HG02840 (cell line): Measurements from ENCODE around the gene ENHO.

Experiments used
- ATAC-seq: cut with Tn5 transposase; IDR thresholded peaks from one replicate; pipeline ENCODE4 v1.9.1; 2021; ENCODE audit warnings: mild to moderate bottlenecking, moderate library complexity, moderate number of reproducible peaks; ENCODE audit not compliant: unreplicated experiment, low FRiP score

The ENHO gene

DNA sequence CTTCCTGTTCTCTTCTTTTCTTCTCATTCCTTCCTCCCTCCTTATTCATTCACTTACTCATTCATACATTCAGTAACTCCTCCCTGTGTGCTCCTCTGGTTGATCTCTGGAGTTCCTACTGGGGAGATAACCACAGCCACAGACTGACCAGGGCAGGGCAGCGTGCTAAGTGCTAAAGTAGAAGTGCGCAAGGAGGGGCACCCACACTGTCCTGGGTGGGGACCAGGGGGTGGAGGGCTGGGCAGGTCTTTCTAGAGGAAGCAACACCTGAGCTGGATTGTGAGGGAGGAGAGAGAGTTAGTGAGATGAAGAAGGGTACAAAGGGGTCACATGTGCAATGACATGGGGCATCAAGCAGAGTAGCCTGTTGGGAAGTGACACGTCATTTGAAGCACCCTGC is 13.8 kb downstream of the ENHO start:
- ATAC-seq, result no peak

GRCh38 chr9:34508463-34508862 is 14.3 kb downstream of the ENHO start:
- no peak for ATAC-seq

GRCh38 chr9:34507966-34508365 is 14.8 kb downstream of the ENHO start:
- no peak for ATAC-seq

- ATAC-seq, result no peak
Measured at GRCh38 chr9:34507556-34507955, 15.2 kb downstream of the ENHO start.

- no peak for ATAC-seq
Measured at GRCh38 chr9:34506623-34507022, 16.2 kb downstream of the ENHO start.

DNA sequence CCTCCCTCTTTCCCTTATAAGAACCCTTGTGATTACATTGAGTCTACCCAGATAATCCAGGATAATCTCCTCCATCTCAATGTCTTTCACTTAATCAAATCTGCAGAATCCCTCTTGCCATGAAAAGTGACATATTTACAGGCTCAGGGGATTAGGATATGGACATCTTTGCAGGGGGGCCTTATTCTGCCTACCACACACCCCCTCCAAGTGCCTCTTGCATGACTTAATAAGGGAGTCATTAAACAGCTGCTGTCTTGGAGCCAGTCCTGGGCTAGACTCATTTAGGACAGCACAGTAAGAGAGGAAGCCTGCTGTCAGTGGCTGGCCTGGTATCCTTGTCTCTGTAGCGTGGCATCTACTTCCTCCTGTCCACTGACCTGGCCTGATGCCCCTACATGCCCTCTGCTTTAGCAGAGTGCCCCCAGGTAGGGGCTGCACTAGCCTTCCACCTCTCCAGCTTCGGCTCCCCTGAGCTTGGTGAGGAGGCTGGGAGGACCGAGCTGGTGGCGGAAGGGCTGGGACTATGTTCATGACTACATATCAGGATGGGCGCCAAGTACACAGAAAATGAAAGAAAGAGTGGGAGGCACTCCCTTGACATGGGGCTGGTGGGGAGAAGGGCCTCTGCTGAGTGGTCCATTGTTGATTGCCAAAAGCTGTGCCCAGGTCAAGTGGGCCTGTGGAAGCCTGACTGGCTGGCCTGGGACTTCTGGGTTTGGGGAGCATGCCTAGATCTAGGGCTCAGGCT is 17.2 kb downstream of the ENHO start:
- ATAC-seq, result no peak

DNA sequence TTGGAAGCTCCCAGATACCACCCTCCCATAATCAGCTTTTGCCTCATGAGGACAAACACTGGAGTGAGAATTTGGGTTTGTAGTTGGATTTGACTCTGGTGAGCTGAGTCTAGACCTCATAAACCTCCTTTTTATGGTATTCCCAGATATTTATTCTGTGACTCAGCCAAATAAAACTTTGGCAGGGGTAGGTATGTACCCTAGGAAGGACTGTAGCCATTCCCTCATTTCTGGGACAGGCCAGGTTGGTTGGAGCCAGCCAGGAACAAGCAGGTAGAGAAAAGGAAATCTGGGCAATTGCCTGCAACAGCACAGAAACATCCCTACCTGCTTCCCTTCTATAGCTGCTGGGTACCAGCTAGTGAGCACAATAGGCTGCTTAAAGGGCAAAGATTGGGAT is 19.4 kb downstream of the ENHO start:
- ATAC-seq, result no peak

DNA sequence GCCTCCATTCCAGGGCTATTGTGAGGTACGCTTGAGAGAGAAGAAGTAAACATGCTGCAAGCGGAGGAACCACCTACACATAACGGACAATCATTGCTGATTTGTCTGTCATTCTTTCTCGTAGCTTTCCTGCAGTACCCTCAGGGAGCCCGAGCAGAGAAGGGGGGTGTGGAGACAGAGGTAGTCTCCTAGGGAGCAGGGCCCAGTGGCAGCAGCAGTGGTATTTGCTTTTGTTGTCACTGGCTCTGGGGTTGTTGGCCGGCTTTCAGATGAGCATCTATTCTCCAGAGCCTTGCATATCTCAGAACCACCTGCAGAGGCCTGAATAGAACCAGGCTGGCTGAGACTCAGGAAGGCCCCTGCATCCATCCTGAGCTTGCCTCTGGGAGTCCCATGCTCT is 19.9 kb downstream of the ENHO start:
- ATAC-seq, result no peak

DNA sequence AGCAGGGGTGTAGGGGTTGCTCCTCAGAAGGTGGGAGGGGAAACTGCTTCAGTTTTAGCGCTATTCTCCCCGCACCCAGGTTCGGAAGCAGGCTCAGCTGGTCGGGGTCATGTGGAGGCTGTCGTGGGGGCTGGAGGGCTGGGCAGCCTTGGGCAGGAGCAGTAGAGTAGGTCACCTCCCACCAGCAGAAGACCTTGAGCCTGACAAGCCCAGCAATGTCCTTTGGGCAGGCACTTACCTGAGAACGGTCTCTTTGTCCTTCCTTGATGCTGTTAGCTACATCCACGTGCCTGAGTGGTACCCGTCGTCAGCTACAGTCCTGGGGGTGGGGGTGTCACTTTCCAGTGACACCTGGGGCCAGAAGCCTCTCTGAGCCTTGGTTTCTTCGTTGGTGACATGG is 20.3 kb downstream of the ENHO start:
- no peak for ATAC-seq

DNA sequence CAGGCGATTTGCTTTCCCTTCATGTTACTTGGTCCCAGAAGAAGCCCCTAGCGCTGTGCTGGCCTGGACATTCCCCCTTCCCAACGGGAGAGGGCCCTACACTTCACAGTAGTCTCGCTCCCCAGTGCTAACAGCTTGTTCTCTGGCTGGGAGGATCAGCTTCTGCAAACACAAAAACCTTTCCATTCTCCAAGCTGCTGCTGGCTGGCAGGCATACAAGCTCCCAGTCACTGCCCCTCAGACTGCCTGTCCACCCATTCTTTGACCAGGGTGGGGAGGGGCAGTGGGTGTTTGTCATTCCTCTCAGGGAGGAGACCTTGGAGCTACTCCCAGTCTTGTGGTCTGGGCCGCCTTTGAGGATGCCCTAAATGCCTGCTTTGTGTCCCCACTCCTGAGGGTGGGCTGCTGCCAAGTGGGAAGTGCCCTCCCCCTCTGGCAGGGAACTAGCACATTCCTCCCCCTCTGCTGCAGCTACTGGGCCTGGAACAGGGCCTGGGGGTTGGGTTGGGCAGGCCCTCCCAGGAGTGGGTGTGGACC is 20.8 kb downstream of the ENHO start:
- no peak for ATAC-seq

DNA sequence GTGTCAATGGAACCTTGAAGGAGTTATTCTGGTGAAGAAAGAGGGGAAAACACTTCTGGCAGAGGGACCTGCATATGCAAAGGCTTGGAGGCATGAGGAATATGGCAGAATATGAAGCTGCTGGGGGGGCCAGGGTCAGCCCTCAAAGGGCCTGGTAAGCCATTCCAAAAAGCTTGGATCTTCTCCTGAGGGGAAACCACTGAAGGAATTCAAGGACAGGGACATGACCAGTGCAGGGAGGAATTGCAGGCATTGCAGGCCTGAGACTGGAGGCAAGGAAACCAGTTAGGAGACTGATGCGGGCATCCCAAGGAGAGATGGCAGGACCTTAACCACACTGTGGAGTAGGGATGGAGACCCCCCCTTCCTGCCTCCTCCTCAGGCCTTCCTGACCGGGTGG is 21.4 kb downstream of the ENHO start:
- no peak for ATAC-seq

DNA sequence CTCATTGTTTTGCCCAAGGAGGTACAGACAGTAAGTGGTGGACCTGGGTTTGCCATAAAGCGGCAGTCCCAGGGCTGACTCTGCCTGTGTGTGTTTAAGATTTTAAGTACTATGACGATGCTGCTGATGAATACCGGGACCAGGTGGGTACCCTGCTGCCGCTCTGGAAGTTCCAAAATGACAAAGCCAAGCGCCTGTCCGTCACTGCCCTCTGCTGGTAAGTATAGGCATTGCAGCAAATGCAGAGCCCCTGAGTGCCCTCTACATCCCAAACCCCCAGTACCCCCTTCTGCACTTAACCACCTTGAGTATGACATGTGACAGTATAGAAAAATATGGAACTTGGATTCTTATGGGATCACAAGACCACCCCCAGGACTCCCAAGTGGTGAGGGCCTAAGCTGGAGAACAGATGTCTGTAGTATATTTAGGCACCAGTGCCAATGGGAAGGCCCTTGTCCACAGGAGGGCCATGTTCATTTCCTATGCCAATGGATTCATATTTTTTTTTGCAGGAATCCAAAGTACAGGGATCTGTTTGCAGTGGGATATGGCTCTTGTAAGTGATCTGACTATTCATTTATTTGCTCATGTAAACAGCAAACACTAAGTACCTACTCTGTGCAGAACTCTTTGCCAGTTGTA is 22.0 kb downstream of the ENHO start:
- ATAC-seq, result no peak

DNA sequence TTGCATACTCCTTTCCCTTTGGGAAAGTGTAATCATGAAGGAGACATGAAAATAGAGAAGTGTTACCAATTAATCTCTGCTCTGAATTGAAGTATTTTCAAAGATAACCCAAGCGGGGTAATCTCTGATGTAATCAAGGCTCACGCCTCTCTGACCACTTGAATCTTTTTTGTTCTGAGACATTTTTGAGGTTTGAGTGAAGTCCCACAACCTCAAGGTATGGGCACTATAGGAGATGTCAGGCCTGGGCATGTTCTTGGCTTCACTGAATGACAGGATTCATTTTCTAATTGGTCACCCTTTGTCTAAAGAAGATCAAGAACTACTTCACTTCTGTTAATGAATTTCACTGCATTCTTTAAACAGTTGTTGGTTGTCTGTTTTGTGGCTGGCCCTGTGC is 23.7 kb downstream of the ENHO start:
- no peak for ATAC-seq

GRCh38 chr9:34498553-34498952 is 24.2 kb downstream of the ENHO start:
- no peak for ATAC-seq

GRCh38 chr9:34496149-34496712 is 26.6 kb downstream of the ENHO start:
- no peak for ATAC-seq

- ATAC-seq, result no peak
Measured at GRCh38 chr9:34493972-34494535, 28.7 kb downstream of the ENHO start.

DNA sequence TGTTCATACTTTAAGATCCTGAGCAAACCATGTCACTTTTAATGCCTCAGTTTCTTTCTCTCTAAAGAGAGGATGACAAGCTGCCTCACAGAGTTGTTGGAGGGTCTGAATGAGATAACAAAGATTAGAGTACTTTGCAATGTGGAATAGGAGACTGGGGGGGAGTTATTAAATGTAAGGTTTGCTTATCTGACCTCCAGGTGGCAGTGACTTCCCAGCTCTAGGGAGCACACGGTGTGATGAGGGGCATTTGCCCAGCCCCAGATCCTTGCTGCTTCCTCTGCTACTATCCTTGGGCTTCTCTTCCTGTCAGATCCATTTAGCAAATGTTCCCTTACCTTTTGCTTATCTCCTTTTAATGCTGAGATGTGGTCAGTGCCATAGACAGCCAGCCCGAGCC is 30.7 kb downstream of the ENHO start:
- no peak for ATAC-seq

DNA sequence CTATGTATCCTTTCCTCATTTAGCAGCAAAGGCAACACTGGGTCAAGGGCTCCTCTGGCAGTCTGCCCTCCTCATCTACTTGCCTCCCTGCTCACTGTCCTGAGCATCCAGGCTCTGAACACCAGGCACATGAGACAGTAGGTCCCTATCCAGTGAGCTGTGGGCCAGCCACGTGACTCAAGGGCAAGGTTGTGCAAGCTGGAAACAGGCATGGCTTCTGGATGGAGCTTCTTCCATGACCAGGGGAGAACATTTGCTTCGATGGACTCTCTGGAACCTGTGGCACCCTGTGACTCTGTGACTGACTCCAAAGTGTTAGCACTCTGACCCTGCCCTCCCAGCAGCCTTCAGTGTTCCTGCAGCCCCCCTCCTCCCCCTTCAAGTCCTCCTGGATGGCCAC is 31.2 kb downstream of the ENHO start:
- ATAC-seq, result no peak

DNA sequence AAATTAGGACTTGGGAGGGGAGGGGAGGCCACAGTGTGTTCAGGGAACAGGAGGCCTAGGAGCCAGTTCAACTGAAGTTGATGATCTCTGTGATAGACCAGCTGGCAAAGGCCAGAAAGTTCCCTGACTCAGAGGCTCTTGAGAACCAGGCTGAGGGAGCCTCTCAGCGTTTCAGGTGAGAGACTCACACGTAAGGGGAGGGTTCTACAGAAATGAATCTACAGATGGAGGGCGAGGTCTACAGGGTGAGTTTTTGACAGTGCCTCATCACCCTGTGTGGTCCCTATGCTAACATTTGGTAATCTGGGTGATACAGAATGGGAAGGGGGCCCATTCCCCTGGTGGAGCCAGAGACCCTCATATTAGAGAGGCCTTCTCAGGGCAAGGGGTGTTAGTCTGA is 32.0 kb downstream of the ENHO start:
- no peak for ATAC-seq

DNA sequence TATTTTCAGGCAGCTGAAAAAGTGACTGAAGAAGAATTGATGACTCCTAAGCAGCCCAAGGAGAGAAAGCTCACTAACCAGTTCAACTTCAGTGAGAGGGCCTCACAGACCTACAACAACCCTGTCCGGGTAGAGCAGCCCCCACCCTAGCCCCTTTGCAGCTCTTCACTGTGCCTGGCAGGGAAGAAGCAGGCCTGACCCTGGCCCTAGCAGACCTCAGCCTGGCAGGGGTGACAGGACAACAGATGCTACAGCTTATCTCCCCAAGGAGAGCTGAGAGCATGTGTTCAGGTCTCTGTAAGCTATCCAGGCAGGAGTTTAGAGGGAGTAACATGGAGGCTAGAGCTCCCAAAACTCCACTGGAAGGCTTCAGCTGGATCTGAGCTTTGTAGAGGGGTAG is 32.4 kb downstream of the ENHO start:
- no peak for ATAC-seq

- no peak for ATAC-seq
Measured at GRCh38 chr9:34486572-34486971, 36.2 kb downstream of the ENHO start.
